ENCODE results near the gene ARHGDIA.
A peak's percentile ranks its signal among the peaks of the same experiment; 100 is the strongest.

ARHGDIA gene

DNA sequence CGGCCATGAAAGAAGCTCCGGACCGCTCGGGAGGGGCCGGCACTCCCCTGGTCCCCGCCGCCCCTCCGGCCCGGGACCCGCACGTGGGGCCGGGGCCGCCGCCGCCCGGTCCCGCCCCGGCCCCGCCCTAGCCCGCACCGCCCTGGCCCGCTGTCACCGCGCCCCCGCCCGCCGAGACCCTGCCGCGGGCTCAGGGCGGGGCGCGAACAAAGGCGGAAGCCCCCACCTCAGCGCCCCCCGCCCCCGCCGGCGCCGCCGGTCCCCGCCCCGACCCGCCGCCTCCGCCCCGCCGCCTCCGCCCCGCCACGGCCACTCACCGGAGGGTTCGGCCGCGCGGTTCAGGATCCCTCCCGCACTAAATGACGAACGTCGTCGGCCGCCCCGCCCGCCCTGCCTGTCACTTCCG is at the start of gene ARHGDIA:
TSS of gene ARHGDIA (minus strand) at position 357 of the 406 bp plus-strand sequence. CDS start 1,407 bp downstream, outside the sequence.
- H3K4me3 ChIP-seq, result peak within 1 kb of the TSS; percentile 72 to 93 (median 83)
- H3K27ac ChIP-seq, result peak within 1 kb of the TSS; percentile 96 to 100 (median 99)

DNA sequence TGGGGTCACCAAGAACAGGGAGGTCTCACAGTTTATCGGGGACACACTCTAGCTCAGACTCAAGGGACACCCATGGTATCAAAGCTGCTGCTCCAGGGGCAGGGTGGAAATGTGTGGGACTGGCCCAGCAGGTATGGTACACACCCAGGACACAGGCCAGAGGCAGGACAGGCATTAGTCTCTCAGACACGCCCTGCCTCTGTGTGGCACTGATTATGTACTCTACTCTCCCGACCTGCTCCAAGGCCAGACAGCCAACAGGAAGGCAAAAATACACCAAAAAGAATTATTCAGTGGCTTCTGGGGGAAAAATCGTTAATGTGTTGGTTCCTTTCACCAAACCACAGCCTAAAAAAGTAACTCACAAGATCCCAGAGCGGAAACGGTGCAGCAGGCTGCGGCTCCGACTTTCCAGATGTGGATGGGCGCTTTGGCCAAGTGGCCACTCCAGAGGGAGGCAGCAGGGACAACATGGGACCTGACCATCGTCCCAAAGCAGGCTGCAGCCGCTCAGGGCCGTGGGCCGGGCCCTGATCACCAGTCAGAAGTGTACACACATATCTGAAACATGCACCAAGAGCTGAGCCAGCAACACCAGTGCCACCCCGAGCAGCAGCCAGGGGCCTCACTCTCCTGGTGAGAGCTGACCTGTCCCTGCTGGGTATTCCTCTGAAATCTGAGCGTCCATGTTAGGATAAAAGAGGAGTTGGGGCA is 47.9 kb upstream of the ARHGDIA start:
- H3K4me3 ChIP-seq, result no peak overlapping the region
- H3K27ac ChIP-seq, result peak overlapping the region in 16 of 21 experiments; percentile 6 to 89 (median 83)

DNA sequence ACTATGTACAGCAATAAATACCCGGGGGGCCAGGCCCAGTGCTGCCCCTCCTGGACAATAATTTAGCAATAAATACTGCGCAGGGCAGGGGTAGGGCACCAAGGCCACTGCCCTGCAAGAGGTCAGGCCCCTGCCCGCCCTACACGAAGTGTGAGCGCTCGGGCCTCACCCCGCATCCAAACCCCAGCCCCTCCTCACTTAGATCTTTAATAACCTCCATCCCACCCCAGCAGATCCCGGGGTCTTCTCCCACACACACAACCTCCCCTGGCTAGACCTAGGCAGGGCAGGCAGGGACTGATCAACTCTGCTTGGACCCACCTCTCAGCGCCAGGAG is 47.2 kb upstream of the ARHGDIA start:
- Histone ChIP-seq H3K4me3 (peak overlapping the region in 5 of 7 experiments; percentile 88 to 99 (median 91)), H3K27ac (peak overlapping the region in 17 of 21 experiments; percentile 6 to 89 (median 83))

DNA sequence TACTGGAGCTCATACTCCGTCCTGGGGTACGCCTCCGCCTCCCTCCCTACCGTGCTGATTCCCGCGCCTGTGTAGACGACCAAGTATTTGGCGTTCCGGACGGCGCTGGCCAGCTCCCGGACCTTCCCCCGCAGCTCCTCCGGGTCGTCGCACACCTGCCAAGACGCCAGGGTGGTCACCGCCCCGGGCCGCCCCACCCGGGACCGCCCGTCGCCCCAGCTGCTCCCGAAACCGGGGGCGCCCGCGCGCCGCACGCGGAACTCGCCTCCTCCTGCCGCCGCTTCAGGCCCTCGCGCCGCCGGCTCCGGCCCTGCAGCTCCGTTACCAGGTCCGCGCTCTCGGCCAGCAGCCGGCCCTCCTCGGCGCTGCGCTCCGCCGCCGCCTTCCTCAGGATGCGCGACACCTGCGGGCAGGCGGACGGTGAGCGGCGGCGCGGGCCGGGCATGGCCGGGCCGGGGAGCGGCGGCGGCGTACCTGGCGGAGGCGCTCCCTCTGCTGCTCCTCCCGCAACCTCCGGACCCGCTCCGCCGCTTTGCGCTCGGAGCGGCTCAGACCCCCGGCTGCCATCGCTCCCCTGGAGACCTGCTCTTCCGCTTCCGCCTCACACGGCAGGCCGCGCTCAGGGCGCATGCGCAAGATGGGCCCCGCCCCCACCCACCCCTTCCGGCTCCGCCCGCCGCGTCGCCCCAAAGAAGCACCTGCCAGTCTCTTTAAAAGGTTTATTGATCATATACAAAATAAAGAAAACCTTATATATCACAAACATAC is 46.6 kb upstream of the ARHGDIA start, which contains the start of gene SIRT7:
TSS of gene SIRT7 (minus strand) at position 612 of the 768 bp plus-strand sequence. CDS start at position 567, 45 bp downstream.
- Histone ChIP-seq H3K4me3 (peak within 1 kb of the TSS; percentile 61 to 99 (median 91)), H3K27ac (peak within 1 kb of the TSS; percentile 38 to 89 (median 83))

DNA sequence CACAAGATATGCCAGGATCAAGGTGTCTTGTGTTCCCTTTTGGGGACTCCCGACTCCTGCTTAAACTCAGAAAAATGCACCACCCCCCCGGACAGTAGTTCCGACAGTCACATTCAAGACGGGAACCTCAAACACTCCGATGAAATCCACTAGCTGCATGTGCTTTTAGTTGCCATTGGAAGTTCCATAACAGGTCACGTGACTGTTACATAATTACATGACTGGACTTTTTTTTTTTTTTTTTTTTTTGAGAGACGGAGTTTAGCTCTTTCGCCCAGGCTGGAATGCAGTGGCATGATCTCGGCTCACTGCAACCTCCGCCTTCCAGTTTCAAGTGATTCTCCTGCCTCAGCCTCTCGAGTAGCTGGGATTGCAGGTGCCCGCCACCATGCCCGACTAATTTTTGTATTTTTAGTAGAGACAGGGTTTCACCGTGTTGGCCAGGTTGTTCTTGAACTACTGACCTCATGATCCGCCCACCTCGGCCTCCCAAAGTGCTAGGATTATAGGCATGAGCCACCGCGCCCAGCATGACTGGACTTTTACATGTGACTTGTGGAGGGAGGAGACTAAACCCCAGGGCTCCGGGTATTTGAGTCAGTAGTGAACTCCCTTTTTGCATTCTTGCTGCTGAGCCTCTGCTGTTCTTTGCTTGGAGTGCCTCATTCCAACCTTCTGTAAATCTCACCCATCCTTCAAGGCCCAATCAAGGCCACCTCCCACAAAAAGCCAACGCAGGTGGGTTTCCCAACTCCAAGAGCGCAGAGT is 45.3 kb upstream of the ARHGDIA start:
- Histone ChIP-seq H3K4me3 (peak overlapping the region in 5 of 7 experiments; percentile 88 to 99 (median 91)), H3K27ac (peak overlapping the region in 8 of 21 experiments; percentile 20 to 89 (median 83))

DNA sequence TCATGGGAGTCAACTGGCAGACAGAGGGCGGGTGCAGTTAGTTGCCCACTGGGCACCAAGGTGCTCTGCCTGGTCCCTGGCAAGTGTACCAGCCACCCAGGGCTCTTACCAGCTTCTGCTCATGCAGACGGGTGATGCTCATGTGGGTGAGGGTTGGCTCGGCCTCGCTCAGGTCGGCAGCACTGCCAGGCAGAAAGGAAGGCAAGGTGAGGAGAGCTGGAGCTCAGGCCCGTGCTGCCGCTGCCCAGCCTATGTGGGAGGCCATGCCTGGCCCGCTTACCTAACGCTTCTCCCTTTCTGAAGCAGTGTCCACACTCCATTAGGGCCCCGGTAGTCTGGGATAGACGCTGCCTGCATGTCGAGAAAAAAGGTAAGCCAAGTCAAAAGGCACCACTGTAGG is 44.2 kb upstream of the ARHGDIA start:
- no peak overlapping the region for H3K27ac ChIP-seq
- no peak overlapping the region for H3K4me3 ChIP-seq

DNA sequence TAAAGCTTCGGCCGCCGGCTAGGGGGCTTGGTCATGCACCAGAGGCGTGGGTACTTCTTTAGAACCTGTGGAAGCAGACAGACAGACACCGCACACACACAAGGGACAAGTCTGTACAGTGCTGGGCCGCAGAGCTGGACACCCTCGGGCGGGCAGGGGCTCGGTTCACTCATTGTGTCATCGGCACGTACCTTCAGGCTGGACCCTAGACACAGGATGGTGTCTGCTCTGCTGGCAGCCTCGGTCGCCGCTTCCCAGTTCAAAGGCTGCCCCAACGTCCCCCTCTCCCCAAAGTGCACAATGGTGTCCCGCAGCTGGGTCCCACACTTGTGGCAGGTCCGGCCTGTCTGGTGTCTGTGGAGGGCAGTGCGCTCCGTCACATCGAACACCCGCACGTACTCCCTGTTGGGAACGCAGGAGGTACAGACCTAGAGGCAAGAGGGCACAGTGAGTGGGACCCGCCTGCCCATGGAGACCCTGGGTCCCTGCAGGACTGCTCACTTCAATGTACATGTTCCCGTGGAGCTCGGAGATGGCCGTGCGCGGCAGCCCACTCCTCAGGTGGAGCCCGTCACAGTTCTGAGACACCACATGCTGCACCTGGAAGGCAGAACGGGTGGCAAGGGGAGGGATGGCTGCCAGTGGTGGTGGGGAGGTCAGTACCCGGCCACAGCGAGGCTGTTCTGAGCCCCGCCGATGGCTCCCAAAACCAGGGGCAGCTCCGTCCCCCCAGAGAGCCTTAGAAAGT is 43.1 kb upstream of the ARHGDIA start:
- Histone ChIP-seq H3K27ac (no peak overlapping the region), H3K4me3 (no peak overlapping the region)

DNA sequence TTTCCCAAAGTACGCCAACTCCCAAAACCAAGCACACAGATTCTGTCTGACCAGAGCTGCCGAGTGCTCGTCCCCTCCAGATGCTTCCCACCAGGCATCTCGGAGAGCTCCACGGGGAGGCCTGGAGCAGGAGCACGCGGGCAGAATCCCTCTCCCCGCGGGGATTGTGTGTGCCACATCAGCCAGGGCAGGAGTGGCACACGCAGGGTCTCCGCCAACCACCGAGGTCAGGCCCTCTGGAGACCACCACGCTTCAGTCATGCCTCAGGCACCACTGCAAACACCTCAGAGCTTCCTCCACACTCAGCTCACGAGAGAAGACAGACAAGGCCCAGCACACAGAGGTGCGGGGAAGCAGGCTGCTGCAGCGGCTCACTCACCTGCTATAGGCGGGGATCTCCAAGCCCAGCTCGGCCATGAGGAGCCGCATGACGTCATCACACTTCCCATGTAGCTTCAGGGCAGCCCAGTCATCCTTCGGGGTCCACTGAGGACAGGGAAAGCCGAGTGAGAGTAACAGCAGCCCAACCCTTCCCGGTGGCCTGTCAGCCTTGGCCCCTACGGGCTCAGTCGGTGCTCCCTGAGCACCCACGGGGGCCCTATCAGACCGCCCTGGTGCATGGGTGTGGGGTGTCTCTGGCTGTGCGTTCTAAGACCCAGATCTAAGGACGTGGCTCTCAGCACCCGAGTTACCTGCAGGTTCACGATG is 42.4 kb upstream of the ARHGDIA start:
- no peak overlapping the region for H3K4me3 ChIP-seq
- no peak overlapping the region for H3K27ac ChIP-seq

DNA sequence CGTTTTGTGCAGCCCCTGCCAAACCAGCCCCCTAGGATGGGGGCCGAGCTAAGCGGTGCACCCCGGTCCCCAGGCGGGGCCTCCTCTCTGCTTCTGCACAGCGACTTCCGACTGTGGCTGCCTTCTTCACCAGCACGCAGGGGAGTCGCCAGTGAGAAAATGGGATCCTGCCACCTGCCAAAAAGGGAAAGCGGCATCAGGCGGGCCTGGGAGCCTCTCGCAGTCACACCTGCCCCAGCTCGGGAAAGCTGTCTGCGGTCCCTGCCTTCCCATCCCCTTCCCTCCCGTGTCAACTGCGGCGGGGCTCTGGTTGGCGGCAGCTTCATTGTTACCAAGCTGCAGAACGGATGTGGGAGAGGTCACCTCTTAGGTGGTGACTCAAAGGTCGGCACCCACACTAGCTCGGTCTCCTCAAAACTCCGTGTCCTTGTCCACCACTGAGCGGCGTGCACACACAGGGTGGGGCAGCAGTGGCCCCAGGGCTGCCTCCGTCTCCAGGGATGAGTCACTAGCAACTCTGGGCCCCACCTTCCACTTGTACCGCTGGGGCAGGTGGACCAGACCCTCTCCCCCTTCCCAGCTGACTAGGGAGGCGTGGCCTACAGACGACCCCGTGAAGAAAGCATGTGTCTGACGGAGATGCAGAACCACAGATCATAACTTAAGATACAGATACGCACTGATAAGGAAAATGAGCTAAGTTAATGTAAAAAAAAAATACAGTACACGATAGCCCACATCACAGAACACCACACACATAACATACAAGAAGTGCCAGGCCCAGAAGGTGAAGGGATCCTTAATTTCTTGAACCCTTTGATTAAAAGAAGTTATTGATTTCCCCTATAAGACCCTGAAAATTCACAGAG is 41.5 kb upstream of the ARHGDIA start:
- Histone ChIP-seq H3K4me3 (no peak overlapping the region), H3K27ac (no peak overlapping the region)

DNA sequence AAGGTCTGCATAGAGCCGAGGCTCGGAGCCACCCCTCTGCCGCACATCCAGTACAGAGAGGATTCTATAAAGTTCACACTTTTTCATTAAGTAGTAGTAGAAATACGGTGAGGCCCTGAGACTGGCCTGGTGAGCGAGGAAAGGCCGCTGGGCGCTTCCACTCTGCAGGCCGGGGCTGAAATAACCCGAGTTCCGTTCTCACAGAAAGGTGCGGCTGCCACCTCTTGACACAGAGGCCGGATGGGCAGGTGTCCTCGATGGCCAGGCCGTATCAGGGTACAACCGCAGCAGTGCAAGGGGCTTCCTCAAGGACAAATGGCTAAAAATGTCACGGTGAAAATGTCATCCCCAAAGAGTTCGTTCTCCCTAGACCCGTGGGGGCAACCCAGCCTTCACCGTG is 40.8 kb upstream of the ARHGDIA start:
- Histone ChIP-seq H3K27ac (no peak overlapping the region), H3K4me3 (peak overlapping the region in 1 of 7 experiments; percentile 10)

DNA sequence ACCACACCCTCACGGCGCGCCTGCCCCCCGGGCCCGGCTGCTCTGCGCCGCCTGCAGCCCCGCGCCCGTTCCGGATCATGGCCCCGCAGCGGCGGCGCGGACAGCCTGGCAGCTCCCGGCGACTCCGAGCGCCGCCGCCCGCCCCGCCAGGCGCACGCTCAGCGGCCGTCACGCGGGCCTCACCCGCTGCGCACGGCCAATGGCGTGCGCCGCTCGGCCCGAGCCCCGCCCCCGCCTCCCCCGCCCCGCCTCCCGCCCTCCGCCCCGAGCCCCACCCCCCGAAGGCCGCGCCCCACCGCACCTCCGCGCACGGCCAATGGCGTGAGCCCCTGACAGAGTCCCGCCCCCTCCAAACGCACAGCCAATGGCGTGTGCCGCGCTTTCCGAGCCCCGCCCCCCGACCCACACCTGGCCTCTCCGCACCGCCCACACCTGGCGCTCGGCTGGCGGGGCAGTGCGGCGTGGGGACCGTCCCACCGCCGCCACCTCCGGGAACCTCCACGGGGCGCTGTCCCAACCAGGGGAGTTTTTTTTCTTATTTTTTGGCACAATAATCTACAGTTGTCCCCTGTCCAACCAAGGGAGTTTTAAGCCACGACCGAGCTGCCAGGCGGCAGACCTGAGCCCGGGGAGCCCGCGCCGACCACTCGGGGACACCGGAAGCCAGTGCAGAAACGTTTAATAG is 40.3 kb upstream of the ARHGDIA start, which contains the start of gene PCYT2:
TSS of gene PCYT2 (minus strand) at position 123 of the 685 bp plus-strand sequence. CDS start at position 79, 44 bp downstream.
- H3K4me3 ChIP-seq, result peak within 1 kb of the TSS; percentile 55 to 79 (median 63)
- peak within 1 kb of the TSS in 12 of 21 experiments; percentile 18 to 84 (median 57) for H3K27ac ChIP-seq

DNA sequence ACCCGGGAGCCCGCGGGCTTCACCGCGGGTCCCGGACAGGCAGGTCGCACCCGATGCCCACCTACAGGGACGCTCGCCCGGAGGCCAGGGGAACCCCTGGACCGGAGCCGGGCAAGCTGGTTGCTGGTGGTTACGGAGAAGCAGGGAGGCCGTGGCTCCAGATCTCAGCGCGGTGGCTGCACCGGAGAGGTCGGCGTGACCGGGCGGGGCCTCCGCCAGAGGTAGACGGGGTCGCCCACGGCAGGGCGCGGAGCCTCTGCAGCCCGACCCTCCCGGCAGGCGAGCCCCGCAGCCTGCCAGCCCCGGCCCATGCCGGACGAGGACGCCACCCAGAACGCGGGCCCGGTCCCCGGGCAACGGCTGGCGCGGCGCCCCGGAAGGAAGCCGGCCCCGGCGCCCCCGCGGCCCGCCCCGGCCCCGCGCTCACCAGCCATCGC is 39.7 kb upstream of the ARHGDIA start:
- Histone ChIP-seq H3K4me3 (peak overlapping the region; percentile 55 to 79 (median 63)), H3K27ac (peak overlapping the region in 12 of 21 experiments; percentile 18 to 84 (median 57))

DNA sequence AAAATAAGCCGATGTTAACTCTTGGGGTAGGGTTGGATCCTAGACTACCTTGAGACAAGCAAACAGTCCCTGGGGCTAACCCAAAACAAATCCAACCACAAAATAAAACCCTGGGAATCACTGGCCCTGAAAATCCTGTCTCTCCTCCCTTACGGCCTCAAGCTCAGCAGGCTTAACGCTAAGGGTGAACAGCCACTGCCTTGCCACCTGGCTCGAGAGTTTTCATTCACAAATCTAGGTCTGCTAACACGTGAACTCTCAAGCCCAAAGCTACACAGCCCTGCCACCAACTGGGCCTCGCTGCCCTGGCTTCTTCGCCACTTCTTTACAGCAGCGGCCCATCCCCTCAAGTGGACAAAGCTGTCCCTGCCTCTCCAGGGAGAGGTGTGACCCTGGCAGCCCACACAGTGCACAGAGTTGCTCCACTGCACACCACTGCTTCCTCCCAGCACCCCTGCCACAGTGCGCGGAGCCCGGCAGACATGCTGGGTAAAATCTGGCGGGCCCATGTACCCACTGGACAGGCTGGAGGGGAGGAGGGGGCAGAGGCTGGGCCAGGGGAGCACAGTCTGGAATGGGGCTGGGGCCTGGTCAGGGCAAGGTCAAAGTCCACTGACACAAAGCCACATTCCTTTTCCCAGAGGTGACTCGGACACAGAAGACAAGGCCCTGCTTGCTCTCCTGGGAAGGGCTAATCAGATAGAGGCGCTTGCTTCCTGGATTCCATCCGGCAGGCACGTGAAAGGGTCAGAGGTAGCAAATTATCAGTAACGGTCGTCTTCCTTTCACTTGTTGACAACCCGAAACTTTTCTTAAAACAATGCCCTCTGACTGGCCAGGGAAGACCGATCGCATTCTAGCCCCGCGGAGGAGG is 39.1 kb upstream of the ARHGDIA start:
- peak overlapping the region; percentile 55 to 79 (median 63) for H3K4me3 ChIP-seq
- H3K27ac ChIP-seq, result peak overlapping the region in 12 of 21 experiments; percentile 18 to 84 (median 57)

DNA sequence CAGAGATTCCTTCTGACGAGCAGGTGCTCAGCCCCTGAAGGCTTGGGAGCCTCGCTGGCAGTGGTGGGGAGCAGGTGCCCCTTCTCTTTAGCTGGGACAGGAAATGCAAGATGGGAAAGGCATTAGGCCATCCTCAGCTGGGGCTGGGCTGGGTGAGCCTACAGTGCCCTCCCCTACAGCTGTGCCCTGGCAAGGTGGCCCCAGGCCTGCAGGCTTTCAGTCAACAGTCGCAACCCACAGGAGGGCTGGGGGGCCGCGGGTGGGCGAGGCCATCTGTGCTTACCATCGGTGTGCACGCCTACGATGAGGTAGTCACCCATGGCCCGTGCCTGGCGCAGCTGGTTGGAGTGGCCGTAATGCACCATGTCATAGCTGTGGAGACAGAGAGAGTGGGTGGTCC is 38.1 kb upstream of the ARHGDIA start:
- Histone ChIP-seq H3K27ac (no peak overlapping the region), H3K4me3 (no peak overlapping the region)

DNA sequence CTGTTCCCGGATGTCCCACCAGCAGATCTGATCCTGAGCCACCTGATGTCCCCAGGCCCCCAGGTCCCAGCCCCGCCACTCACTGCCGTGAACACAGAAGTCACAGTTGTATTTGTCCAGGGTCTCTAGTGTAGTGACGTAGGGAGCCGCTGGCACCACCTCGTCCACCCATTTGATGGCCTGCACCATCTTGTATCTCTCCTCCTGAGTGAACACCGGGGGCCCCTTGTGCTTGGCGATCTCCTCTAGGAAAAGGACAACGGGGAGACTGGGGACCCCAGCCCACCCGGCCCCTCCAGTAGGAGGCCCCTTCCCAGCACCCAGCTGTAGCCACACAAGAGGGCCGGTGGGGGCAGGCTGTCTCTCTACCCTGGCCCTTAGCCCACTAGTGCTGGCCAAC is 37.7 kb upstream of the ARHGDIA start:
- no peak overlapping the region for H3K27ac ChIP-seq
- H3K4me3 ChIP-seq, result no peak overlapping the region

Measured in skin epidermis (tissue), 12 donors.